KOPT-K1 (cell line): ENCODE data around the gene CFAP57.

Source experiments
- H3K27ac ChIP-seq: fragments of 200-600 bp; sonication (generic); 2 replicates; pipeline ENCODE4 v1.5.1; 2016; ENCODE audit warnings: antibody characterized with exemption, mild to moderate bottlenecking, low read depth, low read length; ENCODE audit not compliant: poor library complexity, severe bottlenecking
- H3K36me3 ChIP-seq: fragments of 200-600 bp; sonication (generic); 2 replicates; pipeline ENCODE4 v1.5.1; 2017; ENCODE audit warnings: antibody characterized with exemption, mild to moderate bottlenecking, low read length, moderate library complexity; ENCODE audit not compliant: insufficient read depth
- H3K9me3 ChIP-seq: fragments of 200-600 bp; sonication (generic); 2 replicates; pipeline ENCODE4 v1.5.1; 2017; ENCODE audit warnings: antibody characterized with exemption, low read length, mild to moderate bottlenecking; ENCODE audit not compliant: insufficient read depth, poor library complexity, severe bottlenecking

The CFAP57 gene

GRCh38 chr1:43229826-43230780, 58.0 kb downstream of the CFAP57 start:
- no peak overlapping the region for H3K27ac ChIP-seq
- no peaks in the 10 kb centered on the region for H3K36me3 ChIP-seq
- H3K9me3 ChIP-seq = no peaks in the 10 kb centered on the region

GRCh38 chr1:43232074-43232473, 59.9 kb downstream of the CFAP57 start:
- Histone ChIP-seq H3K36me3 (no peaks in the 10 kb centered on the region), H3K27ac (no peak overlapping the region), H3K9me3 (no peaks in the 10 kb centered on the region)

DNA sequence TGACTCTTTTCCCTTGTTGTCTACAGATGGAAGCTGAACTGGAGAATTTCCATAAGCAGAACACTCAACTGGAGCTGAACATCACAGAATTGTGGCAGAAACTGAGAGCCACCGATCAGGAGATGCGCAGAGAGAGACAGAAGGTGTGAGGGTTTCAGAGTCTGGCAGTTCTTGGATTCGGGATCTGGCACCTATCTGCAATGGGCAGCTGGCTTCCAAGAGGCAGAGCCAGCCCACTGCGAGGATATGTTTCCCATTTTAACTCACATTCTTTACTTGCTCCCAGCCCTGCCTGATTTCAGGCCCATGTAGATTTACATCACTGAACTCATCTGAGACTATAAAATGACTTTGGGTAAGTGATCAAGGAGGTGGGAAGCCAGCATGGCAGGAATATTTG, 60.4 kb downstream of the CFAP57 start:
- H3K9me3 ChIP-seq = no peaks in the 10 kb centered on the region
- H3K27ac ChIP-seq = no peak overlapping the region
- H3K36me3 ChIP-seq = no peaks in the 10 kb centered on the region

DNA sequence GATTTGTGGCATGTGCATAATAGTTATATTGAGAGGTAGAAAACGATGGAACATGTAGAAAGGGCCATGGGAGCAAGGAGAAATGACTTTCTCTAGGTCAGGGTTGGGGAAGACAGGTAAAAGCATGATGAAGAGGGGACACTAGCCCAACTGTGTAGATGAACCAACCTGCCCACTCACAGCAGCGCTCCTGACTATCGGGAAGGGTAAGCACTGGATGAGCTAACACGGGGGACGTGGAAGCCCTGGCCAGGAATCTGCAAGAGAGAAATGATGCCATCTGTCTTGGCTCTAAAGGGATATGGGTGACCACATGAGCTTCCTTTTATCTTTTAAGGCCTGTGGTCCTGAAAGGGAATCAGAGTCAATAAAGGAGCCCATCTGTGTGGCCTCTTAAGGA, 61.5 kb downstream of the CFAP57 start:
- Histone ChIP-seq H3K9me3 (no peaks in the 10 kb centered on the region), H3K36me3 (no peaks in the 10 kb centered on the region), H3K27ac (no peak overlapping the region)

DNA sequence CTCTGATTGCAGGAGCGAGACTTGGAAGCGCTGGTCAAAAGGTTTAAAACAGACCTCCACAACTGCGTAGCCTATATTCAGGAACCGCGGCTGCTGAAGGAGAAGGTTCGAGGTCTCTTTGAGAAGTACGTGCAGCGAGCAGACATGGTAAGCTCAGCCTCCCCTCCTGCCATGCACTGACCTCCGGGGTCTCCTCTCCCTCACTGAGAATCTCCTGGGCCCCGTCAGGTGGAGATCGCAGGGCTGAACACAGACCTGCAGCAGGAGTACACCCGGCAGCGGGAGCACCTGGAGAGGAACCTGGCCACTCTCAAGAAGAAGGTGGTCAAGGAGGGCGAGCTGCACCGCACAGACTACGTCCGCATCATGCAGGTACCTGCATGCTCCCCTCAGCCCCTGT, 62.1 kb downstream of the CFAP57 start:
- Histone ChIP-seq H3K27ac (no peak overlapping the region), H3K36me3 (no peaks in the 10 kb centered on the region), H3K9me3 (no peaks in the 10 kb centered on the region)

- no peak overlapping the region for H3K27ac ChIP-seq
- no peaks in the 10 kb centered on the region for H3K36me3 ChIP-seq
- H3K9me3 ChIP-seq = no peaks in the 10 kb centered on the region
Measured at GRCh38 chr1:43235040-43235439, 62.9 kb downstream of the CFAP57 start.

- no peaks in the 10 kb centered on the region for H3K9me3 ChIP-seq
- H3K36me3 ChIP-seq = no peaks in the 10 kb centered on the region
- no peak overlapping the region for H3K27ac ChIP-seq
Measured at GRCh38 chr1:43235451-43236121, 63.5 kb downstream of the CFAP57 start.

GRCh38 chr1:43237121-43237520, 65.0 kb downstream of the CFAP57 start:
- H3K36me3 ChIP-seq = no peaks in the 10 kb centered on the region
- H3K27ac ChIP-seq = no peak overlapping the region
- H3K9me3 ChIP-seq = peaks cover 2% of the 10 kb centered on the region

GRCh38 chr1:43238085-43238484, 66.0 kb downstream of the CFAP57 start:
- Histone ChIP-seq H3K9me3 (peaks cover 3% of the 10 kb centered on the region), H3K27ac (no peak overlapping the region), H3K36me3 (no peaks in the 10 kb centered on the region)

DNA sequence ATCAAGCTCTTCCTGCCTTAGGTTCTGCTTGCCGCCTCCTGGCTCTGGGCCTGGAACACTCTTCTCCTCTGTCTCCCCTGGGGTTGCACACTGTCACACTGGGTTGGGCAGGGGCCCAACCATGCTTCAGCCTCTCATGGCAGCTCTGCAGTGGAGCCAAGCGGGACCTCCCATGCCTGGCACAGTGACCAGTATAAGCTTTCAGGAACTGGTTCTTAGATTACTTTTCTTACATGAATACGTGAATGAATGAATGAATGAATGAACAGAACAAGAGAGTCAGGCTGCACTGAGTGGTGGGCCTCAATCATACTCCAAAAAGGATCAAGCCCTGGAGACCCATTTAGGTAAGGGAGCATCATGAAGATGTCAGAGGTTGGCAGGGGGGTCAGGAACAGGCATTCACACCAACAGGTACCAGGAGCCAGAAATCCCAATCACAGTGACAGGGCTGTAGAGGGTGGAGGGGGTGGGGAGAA, 66.9 kb downstream of the CFAP57 start:
- H3K27ac ChIP-seq = no peak overlapping the region

GRCh38 chr1:43239484-43239883, 67.4 kb downstream of the CFAP57 start:
- Histone ChIP-seq H3K27ac (no peak overlapping the region), H3K36me3 (no peaks in the 10 kb centered on the region), H3K9me3 (peaks cover 3% of the 10 kb centered on the region)

More for the DNA sequence above, 66.9 kb downstream of the CFAP57 start:
- peaks cover 3% of the 10 kb centered on the region for H3K9me3 ChIP-seq
- H3K36me3 ChIP-seq = no peaks in the 10 kb centered on the region

DNA sequence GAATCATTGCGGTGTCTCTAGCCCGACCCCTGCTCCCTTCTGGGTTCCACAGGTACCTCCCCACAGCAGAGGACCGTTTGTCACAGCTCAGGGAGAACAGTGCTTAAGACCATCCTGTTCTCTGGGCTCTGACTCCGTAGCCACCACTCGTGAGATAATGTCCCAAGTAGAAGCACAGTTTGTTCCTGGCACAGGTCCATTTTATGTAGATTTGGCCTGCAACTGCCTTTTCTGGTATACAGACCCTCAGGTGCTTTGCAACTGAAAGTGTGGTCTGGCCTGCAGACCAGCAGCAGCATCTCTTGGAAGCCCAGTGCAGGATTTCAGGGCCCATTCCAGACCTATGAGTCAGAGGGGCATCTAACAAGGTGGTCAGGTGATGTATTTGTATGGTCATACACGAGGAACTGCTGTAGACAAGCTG, 69.3 kb downstream of the CFAP57 start:
- H3K27ac ChIP-seq = no peak overlapping the region
- no peaks in the 10 kb centered on the region for H3K36me3 ChIP-seq
- H3K9me3 ChIP-seq = peaks cover 10% of the 10 kb centered on the region

GRCh38 chr1:43243299-43243698, 71.2 kb downstream of the CFAP57 start:
- Histone ChIP-seq H3K27ac (no peak overlapping the region), H3K36me3 (no peaks in the 10 kb centered on the region), H3K9me3 (peaks cover 29% of the 10 kb centered on the region)

DNA sequence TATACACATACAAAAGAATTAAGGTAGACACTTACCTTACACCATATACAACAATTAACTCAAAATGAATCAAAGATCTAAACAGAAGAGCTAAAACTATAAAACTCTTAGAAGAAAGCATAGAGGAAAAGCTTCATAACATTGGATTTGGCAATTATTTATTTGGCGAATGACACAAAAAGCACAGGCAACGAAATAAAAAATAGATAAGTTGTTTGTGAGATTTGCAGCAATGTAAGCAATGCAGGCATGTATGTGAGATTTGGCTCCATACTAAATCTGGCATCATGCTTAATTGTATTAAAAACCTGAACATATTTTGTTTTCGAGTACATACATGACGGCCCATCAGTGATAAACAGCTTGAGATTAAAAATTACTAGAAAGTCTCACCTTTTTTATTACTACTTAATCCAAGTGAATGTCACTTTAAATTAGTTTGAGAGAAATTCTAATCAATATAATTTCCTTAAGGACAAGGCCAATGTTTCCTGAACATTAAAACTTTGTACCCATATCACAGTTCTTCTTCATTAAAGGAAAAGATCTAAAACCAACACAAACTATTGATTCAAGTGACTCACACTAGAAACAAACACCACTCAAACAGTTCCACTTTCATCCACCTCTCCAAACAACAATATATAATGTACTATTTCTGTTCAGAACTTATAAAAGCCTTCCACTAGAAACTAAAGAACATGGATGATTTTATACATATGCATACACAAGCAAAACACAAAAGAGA, 74.5 kb downstream of the CFAP57 start:
- no peak overlapping the region for H3K27ac ChIP-seq
- no peaks in the 10 kb centered on the region for H3K36me3 ChIP-seq
- H3K9me3 ChIP-seq = peaks cover 53% of the 10 kb centered on the region
